Activated naive CD4-positive, alpha-beta T cell treated with Interleukin-2 at 50 U/mL for 16 hours (primary cell): ENCODE results near the gene PRDM9.

Experiments
- DNase-seq: peaks from one replicate; pipeline ENCODE4 v3.0.0-alpha.2; 2020

Gene PRDM9

DNA sequence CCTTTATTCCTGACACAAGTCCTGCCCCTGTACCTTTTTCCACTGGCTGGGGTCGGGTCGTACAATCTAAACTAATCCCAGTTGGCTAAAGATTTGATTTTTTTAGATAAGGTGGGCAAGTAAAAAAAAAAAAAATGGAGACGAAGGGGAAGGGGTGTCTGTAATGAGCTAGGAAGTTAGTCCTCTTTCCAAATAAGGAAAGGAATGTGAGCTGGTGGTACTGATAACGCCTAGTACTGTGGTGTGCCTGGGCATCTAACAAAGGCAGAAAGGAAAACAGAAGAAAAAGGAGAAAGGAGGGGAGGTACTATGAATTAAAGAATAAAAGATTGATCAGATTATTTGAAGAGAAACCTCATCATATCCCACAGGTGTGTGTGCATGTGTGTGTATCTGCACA lies 21.3 kb downstream of the PRDM9 start:
- no peak for DNase-seq

DNA sequence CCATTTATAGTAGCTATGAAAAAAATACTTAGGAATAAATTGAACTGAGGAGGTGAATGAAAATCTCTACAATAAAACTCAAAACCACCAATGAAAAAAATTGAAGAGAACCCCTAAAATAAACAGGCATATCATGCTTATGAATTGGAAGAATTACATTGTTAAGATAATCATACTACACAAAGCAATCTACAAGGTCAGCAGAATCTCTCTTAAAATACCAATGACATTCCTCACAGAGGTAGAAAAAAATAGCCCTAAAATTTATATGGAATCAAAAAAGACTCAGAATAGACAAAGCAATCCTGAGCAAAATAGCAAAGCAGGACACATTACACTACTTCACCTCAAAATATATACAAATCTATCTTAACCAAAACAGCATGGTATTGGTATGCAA lies 23.2 kb downstream of the PRDM9 start:
- no peak for DNase-seq

DNA sequence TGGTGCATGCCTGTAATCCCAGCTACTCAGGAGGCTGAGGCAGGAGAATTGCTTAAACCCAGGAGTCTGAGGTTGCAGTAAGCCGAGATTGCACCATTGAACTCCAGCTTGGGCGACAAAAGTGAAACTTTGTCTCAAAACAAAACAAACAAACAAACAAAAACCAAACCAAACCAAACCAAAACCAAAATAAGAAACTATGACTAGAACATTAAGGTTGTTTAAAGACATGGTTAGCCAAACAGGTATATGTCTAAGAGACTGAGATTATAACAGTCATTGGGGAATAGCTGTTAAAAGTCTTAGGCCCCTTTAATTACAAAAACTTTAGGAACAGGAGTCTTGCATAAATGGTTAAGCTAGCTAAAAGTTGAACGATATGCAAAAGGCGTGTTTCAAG lies 63.6 kb downstream of the PRDM9 start:
- no peak for DNase-seq
